Measurements from ENCODE around the gene NFKB2. TPM values are rescaled to one million over a fixed set of nuclear protein-coding genes. Genes with fewer than 3 reads are reported as not detected.

The NFKB2 gene
- total RNA-seq, 4 donors from 2014 or later, result 6.5 to 22.9 (median 19.2) TPM

GRCh38 chr10:102437515-102437914 is 42.0 kb downstream of the NFKB2 start:
- no peak for DNase-seq
- H3K9me3 ChIP-seq, result no peaks in the 10 kb centered on the region
- TF ChIP-seq CTCF (IDR thresholded peaks at IDR 0.05), result no peak
- no peaks in the 10 kb centered on the region for H3K36me3 ChIP-seq
- no peak overlapping the region for H3K4me3 ChIP-seq
- H3K27ac ChIP-seq, result no peak overlapping the region
- no peaks in the 10 kb centered on the region for H3K27me3 ChIP-seq
- peaks cover 0 to 30% (median 0%) of the 10 kb centered on the region in 4 donors for H3K4me1 ChIP-seq

- no peak overlapping the region for H3K4me3 ChIP-seq
- no peaks in the 10 kb centered on the region for H3K27me3 ChIP-seq
- H3K36me3 ChIP-seq, result no peaks in the 10 kb centered on the region
- TF ChIP-seq POLR2A (IDR thresholded peaks at IDR 0.05) (no peak), CTCF (IDR thresholded peaks at IDR 0.05) (no peak)
- H3K9me3 ChIP-seq, result no peaks in the 10 kb centered on the region
- peaks cover 0 to 24% (median 0%) of the 10 kb centered on the region in 4 donors for H3K4me1 ChIP-seq
- H3K27ac ChIP-seq, result no peak overlapping the region
- DNase-seq, result no peak
Measured at GRCh38 chr10:102438374-102438773, 42.9 kb downstream of the NFKB2 start.

- Histone ChIP-seq H3K9me3 (no peaks in the 10 kb centered on the region), H3K4me1 (no peaks in the 10 kb centered on the region), H3K27ac (no peak overlapping the region), H3K36me3 (no peaks in the 10 kb centered on the region), H3K27me3 (no peaks in the 10 kb centered on the region), H3K4me3 (no peak overlapping the region)
- TF ChIP-seq CTCF (IDR thresholded peaks at IDR 0.05) (no peak), POLR2A (IDR thresholded peaks at IDR 0.05) (no peak)
- no peak for DNase-seq
Measured at GRCh38 chr10:102444851-102445250, 49.3 kb downstream of the NFKB2 start.

GRCh38 chr10:102449321-102450123 is 54.0 kb downstream of the NFKB2 start:
- H3K27me3 ChIP-seq, result no peaks in the 10 kb centered on the region
- peak overlapping the region; percentile 83 to 87 (median 85) for H3K27ac ChIP-seq
- peak overlapping the region; percentile 71 to 95 (median 82) for H3K4me3 ChIP-seq
- no peaks in the 10 kb centered on the region for H3K9me3 ChIP-seq
- H3K36me3 ChIP-seq, result no peaks in the 10 kb centered on the region
- H3K4me1 ChIP-seq, result peaks cover 0 to 6% (median 0%) of the 10 kb centered on the region in 4 donors
- TF ChIP-seq CTCF (IDR thresholded peaks at IDR 0.05), result no peak
- no peak for TF ChIP-seq POLR2A (IDR thresholded peaks at IDR 0.05)
- peak; percentile 86 to 96 (median 93) for DNase-seq

- TF ChIP-seq CTCF (IDR thresholded peaks at IDR 0.05), result no peak
- TF ChIP-seq POLR2A (IDR thresholded peaks at IDR 0.05), result no peak
- Histone ChIP-seq H3K27ac (peak overlapping the region; percentile 83 to 87 (median 85)), H3K9me3 (no peaks in the 10 kb centered on the region), H3K4me1 (peaks cover 0 to 6% (median 0%) of the 10 kb centered on the region in 4 donors), H3K36me3 (no peaks in the 10 kb centered on the region), H3K4me3 (peak overlapping the region; percentile 71 to 95 (median 82)), H3K27me3 (no peaks in the 10 kb centered on the region)
- DNase-seq, result no peak
Measured at GRCh38 chr10:102450124-102450373, 54.5 kb downstream of the NFKB2 start.

All from Peyer's patch (tissue), 4 donors.